GM21367 (cell line): ENCODE data around the gene COL11A2.

ENCODE experiments used
- ATAC-seq: cut with Tn5 transposase; IDR thresholded peaks from one replicate; pipeline ENCODE4 v1.9.1; 2021; ENCODE audit not compliant: unreplicated experiment

COL11A2 gene

GRCh38 chr6:33172688-33173534 is 19.4 kb downstream of the COL11A2 start:
- no peak for ATAC-seq

DNA sequence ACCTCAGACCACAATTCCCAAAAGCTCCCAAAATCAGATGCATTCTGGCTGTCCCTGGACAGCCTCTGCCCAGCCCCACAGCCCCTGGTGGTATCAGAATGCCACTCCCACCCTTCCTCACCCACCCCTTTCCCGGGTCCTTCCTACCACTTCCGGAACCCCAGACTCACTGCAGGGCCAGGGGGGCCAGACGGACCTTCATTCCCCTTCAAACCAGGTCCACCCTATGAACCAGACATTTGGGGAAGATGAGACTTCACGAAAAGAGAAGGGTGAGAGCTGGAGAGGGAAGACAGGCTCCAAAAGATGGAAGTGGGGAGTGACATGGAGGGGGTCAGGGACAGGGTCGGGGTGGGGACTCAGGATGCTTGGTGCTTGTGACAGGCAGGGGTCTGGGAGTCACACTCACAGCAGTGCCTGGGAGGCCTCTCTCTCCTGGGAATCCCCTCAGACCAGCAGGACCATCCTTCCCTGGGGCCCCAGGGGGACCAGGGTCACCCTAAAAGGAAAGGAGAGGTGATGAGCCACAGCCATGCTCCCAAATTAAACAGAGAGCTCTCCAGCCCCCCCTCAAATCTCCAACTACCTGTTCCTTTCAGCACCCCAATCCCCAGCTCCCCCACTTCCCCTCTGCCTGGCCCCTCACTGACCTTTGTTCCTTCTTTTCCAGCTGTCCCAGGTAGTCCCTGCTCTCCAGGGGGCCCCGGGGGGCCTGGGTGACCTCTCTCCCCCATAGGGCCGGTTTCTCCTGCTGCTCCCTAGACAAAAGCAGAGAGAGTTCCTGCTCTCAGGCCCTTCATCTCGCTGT is 20.2 kb downstream of the COL11A2 start:
- ATAC-seq: no peak

DNA sequence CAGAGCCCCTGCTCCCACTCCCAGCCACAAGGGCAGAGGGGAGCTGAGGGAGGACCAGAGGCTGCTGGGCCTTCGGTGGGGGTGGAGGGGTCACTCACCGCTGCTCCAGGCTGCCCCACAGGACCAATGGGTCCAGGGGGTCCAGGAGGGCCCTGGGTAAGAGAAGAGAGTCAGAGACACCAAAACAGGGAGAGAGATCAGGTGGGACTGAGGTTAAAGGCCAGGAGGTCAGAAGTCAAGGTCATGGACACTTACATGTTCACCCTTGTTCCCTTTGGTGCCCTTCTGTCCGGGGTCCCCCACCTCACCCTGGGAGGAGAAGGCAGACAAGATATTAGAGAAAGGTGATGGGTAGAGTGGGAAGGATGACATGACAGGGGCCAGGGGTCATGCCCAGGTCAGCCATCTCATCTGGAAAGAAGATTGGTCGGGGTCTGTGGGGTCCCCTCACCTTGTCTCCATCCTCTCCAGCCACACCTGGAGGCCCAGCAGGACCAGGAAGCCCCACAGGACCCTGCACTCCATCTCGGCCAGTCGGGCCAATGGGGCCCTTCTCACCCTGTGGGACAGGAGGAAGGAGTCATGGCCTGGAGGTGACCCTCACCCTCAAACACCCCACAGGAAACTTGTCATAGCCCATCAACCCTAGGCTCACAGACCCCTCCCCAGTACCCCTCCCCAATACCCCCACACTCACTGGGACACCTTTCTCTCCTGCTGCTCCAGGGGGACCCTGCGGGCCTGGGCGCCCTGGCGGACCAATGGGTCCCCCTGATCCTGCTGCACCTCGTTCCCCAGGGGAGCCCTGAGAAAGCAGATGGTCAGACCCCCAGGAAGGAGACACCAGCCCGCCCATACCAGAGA is 21.0 kb downstream of the COL11A2 start:
- ATAC-seq: no peak

- no peak for ATAC-seq
Measured at GRCh38 chr6:33170176-33171015, 21.9 kb downstream of the COL11A2 start.

GRCh38 chr6:33169291-33170175 is 22.7 kb downstream of the COL11A2 start:
- ATAC-seq: no peak

DNA sequence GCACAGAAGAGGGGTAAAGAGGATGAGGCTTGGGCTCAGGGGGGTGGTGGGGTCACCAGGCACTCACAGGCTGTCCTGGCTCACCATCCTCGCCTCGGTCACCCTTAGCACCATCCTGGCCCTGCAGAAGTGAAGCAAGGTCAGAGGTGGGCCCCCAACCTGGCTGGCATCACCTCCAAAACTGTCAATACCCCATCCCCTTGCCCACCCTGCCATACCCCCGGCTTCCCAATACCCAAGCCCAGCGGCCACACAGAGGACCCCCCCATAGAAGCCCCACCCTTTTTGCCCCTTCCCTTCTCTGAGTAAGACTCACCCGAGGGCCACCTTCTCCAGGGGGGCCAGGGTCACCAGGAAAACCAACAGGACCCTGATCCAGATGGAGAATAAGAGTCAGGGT is 23.6 kb downstream of the COL11A2 start:
- no peak for ATAC-seq

- no peak for ATAC-seq
Measured at GRCh38 chr6:33168284-33168601, 24.0 kb downstream of the COL11A2 start.

DNA sequence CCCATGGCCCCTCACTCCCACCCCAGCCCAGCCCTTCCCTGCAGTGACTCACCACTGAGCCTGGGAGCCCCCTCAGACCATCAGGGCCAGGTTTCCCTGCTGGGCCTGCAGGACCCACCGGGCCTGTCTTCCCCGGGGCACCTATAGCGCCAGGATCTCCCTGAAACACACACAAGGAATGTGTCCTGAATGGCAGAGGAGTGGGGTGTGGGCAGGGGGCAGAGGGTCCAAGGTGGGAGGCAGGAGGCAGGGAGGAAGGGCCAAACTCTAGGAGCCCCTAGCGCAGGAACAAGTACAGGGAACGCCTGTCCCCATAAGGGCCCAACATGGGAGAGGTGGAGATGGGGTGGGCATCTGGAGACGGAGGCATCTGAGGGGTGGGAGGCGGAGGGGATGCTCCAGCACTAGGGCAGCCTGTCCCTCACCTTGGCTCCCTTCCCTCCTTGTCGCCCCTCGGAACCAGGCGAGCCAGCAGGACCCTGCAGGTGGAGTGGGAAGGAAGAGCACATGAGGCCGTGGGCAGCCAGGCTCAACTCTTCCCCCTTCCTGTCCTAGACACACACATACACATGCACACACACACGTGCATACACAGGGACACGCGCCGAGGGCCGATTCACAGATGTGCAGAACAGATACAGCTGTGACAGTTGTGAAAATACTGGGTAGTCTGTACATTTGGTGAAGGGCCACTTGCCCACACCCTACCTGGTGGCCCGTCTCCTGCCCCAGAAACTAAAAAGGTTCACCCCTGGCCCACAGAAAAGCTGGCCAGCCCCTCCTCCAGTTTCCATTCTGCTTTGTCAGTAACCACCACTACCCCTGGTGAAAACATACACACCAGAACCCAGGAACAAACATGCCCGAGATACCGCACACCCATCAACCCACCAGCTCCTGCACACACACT is 24.6 kb downstream of the COL11A2 start:
- no peak for ATAC-seq

DNA sequence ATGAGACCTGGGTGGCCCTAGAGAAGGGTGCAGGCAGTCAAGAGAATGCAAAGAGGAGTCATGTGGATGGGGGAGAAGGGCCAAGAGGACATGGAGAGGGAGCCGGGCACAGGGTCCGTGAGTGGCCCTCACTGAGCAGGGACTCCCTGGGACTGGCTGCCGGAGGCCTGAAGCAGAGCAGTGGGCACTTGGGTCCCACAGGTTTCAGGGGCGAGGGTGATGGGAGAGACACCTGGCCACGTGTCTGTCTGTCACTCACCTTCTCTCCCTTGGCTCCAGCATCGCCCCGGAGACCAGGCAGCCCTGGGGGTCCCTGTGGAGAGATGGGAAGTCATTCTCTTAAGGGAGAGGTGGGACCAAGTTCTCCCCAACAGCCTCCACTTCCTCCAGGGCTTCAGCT is 25.5 kb downstream of the COL11A2 start:
- ATAC-seq: no peak

- ATAC-seq: no peak
Measured at GRCh38 chr6:33166363-33166762, 25.9 kb downstream of the COL11A2 start.

DNA sequence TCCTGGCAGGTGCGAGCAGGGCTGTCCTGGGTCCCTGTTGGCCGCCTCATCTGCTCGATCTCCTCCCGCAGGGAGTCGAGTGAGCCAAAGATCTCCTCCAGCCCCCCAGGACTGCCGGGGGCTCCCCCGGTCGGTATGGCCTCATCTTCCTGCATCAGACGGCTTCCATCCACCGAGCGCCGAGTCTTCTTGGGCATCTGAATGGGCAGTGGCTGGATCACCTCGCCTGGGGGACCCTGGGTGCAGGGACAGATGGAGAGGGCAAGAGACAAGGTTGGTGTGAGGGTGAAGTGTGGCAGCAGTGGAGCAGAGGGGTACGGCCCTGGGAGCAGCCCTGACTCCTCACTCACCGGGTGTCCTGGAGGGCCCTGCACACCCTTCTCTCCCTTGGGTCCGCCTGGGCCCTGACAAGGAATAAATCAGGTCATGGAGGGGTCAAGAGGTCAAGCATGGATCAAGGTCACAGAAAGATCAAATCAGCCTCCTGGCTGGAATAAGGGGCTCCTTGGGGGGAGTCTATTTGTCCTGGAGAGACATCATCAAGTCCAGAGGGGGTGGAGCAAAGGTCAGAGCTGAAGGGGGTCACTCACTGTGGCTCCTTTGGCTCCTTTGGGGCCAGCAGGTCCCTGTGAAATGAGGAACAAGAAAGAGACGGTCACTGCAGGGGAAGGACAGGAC is 26.5 kb downstream of the COL11A2 start:
- no peak for ATAC-seq

- no peak for ATAC-seq
Measured at GRCh38 chr6:33164665-33165373, 27.4 kb downstream of the COL11A2 start.

DNA sequence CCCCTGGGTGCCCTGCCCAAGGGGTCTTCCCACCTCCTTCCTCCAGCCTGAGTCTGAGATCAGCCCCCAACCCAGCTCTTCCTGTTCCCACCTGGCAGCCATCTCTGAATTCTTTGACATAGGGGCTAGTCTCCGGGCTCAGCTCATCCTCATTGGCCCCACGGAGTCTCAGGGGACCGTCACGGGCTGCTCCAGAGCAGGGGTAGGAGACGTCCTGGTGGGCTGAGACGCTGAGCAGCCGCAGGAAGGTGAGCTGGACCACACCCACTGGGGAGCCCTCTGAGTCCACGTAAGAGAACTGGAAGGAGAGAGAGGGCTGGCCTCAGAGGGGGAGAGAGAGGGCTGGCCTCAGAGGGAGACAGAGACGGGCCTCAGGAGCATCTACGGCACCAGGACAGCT is 28.1 kb downstream of the COL11A2 start:
- ATAC-seq: no peak

DNA sequence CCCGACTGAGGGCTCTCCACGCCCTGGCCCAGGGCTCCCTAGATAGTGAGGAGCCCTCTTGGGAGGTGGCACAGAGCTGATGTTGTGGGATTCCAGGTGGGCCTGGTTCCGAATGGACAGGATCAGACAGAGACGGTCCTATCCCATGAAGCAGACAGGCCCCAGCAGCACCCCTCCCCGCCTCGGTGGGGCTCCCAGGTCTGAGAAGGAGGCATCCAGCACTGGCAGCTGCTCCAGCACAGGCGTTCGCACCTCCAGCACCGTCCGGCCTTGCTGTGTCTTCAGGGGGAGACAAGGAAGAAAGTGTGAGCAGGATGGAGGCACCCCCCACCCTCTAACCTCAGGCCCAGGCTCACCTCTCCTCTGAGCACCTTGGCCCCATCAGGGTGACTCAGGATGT is 28.7 kb downstream of the COL11A2 start:
- ATAC-seq: no peak

DNA sequence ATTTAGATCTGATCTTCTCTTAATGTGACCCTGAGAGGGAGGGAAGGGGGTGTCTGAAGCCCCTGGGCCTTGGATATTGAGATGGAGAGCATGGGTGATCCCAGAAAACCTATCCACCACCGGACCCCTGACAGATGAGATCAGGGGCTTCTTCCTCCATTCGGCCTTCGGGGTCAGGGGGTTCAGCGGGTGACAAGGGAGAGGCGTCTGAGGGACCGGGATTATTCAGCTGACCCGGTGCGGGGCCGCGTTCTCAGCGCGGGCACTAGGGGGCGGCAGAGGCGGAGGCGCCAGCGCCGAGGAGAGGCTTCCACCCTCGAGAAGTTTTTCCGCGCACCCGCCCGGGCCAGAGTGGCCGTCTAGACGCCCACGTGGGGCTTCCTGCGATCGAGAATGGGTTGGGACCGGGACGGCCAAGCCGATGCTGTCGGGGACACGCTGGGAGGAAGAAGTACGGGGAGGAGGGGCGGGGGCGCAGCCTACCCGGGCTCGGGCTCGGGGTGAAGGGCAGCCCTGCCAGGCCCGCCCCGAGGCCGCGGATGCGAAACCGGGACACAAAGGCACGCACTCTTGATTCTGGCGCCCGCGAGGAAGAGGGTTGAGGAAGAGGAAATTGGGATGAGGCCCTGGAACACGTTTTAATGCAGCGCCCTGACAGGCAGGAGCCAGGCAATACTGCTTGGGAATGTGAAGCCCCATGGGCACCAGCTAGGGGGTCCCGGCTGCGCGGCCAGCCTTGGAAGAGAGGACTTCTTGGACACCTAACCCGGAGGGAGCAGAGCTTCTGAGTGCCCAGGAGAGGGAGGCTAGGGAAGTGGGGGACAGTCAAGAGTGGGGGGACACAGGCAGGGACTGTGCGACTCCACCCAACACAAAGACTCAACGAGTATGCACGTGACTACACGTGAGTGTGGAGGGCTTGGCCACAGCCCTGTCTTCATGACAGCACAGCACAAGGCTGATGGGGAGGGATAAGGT is 30.6 kb downstream of the COL11A2 start:
- ATAC-seq: peak; percentile 71

DNA sequence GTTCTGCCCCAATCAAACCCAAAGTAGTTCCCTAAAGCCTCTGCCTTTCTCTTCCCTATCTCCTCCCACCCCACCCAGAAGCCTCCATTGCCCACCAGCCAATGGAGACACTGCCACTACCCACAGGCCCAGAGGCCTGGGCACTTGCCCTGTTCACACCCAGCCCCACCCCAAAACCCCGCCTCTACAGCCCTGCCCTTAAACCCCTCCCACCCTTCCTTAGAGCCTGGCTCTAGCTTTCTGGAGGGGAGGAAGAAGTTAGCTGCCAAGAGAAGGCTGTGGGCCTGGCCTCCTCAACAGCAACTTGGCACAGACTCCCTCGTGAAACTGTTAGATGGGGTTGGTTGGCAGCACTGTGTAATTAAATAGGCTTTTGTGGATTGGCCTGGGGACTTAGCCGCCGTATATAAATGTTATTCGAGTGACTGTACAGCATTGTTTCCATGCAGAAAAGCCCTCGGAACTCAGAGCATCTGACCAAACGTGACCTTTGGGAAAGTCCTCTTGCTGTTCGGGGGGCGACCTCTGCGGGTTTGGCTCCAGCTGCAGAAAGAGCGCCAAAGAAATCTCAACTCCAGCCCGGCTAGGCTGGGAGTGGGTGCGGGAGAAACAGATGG is 31.4 kb downstream of the COL11A2 start:
- no peak for ATAC-seq
